ENCODE results near the gene JARID2. TPM values are rescaled to one million over a fixed set of nuclear protein-coding genes. Genes with fewer than 3 reads are reported as not detected.
A peak's percentile ranks its signal among the peaks of the same experiment; 100 is the strongest.

JARID2 gene
- total RNA-seq, 4 donors from 2014 or later, result 11.6 to 22.5 (median 16.4) TPM

- DNase-seq (no peak), ATAC-seq (peak in 1 of 2 donors; percentile 36)
- Histone ChIP-seq H3K36me3 (no peaks in the 10 kb centered on the region), H3K9me3 (no peaks in the 10 kb centered on the region), H3K27me3 (no peaks in the 10 kb centered on the region), H3K4me1 (peaks cover 79 to 85% of the 10 kb centered on the region in 2 donors), H3K27ac (peak overlapping the region; percentile 62 to 73 (median 67)), H3K4me3 (no peak overlapping the region)
- in situ Hi-C loops (cut with MboI; ENCODE audit: low sequenced_read_pairs in 4 of 4) (loop anchor here in 1 of 4 donors (25.0 kb wide), 1 partner anchor 102 kb away; no protein-coding TSS in a partner anchor), intact Hi-C loops (cut with DNase I; ENCODE audit: low total_unique reads) (loop anchor here (5.0 kb wide), 1 partner anchor 118 kb away; no protein-coding TSS in a partner anchor)
- TF ChIP-seq POLR2A (IDR thresholded peaks at IDR 0.05), result no peak
- TF ChIP-seq, protein P1, sequence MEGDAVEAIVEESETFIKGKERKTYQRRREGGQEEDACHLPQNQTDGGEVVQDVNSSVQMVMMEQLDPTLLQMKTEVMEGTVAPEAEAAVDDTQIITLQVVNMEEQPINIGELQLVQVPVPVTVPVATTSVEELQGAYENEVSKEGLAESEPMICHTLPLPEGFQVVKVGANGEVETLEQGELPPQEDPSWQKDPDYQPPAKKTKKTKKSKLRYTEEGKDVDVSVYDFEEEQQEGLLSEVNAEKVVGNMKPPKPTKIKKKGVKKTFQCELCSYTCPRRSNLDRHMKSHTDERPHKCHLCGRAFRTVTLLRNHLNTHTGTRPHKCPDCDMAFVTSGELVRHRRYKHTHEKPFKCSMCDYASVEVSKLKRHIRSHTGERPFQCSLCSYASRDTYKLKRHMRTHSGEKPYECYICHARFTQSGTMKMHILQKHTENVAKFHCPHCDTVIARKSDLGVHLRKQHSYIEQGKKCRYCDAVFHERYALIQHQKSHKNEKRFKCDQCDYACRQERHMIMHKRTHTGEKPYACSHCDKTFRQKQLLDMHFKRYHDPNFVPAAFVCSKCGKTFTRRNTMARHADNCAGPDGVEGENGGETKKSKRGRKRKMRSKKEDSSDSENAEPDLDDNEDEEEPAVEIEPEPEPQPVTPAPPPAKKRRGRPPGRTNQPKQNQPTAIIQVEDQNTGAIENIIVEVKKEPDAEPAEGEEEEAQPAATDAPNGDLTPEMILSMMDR (IDR thresholded peaks at IDR 0.05 in 4 of 5, conservative IDR thresholded peaks at IDR 0.05 in 1 of 5), result peak in 1 of 5 experiments; percentile 25
Observed at GRCh38 chr6:15364401-15365037, 118.7 kb downstream of the JARID2 start.

DNA sequence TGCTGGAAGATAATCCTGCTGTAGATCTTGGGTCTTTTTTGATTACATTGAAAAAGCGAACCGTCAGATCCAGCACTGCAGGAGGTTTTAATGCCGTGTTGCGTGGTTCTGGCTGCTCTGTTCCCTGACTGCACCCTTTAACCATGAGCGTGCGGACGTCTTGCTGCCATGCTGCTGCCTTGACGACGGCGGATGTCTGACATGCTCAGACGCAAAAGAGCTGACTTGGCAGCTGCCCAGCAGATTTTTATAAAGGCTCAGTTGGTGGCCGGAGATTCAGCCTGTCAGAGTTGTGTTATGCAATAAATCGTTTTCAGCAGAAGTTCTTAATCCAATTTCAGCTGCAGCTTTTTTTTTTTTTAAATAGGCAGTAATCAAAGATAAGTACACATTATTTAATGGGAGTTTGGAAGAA is 119.4 kb downstream of the JARID2 start:
- TF ChIP-seq, protein P1 (IDR thresholded peaks at IDR 0.05 in 4 of 5, conservative IDR thresholded peaks at IDR 0.05 in 1 of 5), result no peak
- no peak for TF ChIP-seq POLR2A (IDR thresholded peaks at IDR 0.05)
- peak overlapping the region; percentile 62 to 73 (median 67) for H3K27ac ChIP-seq
- peak; percentile 71 to 81 for DNase-seq
- no peaks in the 10 kb centered on the region for H3K9me3 ChIP-seq
- intact Hi-C loops (cut with DNase I; ENCODE audit: low total_unique reads) (no loop called here), in situ Hi-C loops (cut with MboI; ENCODE audit: low sequenced_read_pairs in 4 of 4) (loop anchor here in 1 of 4 donors (25.0 kb wide), 1 partner anchor 103 kb away; no protein-coding TSS in a partner anchor)
- H3K36me3 ChIP-seq, result no peaks in the 10 kb centered on the region
- no peaks in the 10 kb centered on the region for H3K27me3 ChIP-seq
- ATAC-seq, result peak; percentile 64 to 69
- H3K4me1 ChIP-seq, result peaks cover 80 to 86% of the 10 kb centered on the region in 2 donors
- peak overlapping the region in 3 of 4 donors; percentile 12 to 34 (median 17) for H3K4me3 ChIP-seq

GRCh38 chr6:15366003-15366535 is 120.2 kb downstream of the JARID2 start:
- no peak for ATAC-seq
- Histone ChIP-seq H3K9me3 (no peaks in the 10 kb centered on the region), H3K4me1 (peaks cover 83 to 85% of the 10 kb centered on the region in 2 donors), H3K4me3 (no peak overlapping the region), H3K27ac (peak overlapping the region in 3 of 4 donors; percentile 62 to 70 (median 64)), H3K27me3 (no peaks in the 10 kb centered on the region), H3K36me3 (no peaks in the 10 kb centered on the region)
- TF ChIP-seq, protein P1 (IDR thresholded peaks at IDR 0.05 in 4 of 5, conservative IDR thresholded peaks at IDR 0.05 in 1 of 5), result no peak
- TF ChIP-seq POLR2A (IDR thresholded peaks at IDR 0.05), result no peak
- no peak for DNase-seq
- intact Hi-C loops (cut with DNase I; ENCODE audit: low total_unique reads), result no loop called here
- in situ Hi-C loops (cut with MboI; ENCODE audit: low sequenced_read_pairs in 4 of 4), result loop anchor here in 1 of 4 donors (25.0 kb wide), 1 partner anchor 104 kb away; no protein-coding TSS in a partner anchor

GRCh38 chr6:15366879-15367278 is 121.0 kb downstream of the JARID2 start:
- no peak overlapping the region for H3K27ac ChIP-seq
- no peaks in the 10 kb centered on the region for H3K27me3 ChIP-seq
- H3K4me3 ChIP-seq, result no peak overlapping the region
- ATAC-seq (no peak), DNase-seq (no peak)
- intact Hi-C loops (cut with DNase I; ENCODE audit: low total_unique reads), result no loop called here
- H3K4me1 ChIP-seq, result peaks cover 87 to 90% of the 10 kb centered on the region in 2 donors
- H3K36me3 ChIP-seq, result no peaks in the 10 kb centered on the region
- TF ChIP-seq POLR2A (IDR thresholded peaks at IDR 0.05), result no peak
- TF ChIP-seq, protein P1 (IDR thresholded peaks at IDR 0.05 in 4 of 5, conservative IDR thresholded peaks at IDR 0.05 in 1 of 5), result no peak
- H3K9me3 ChIP-seq, result no peaks in the 10 kb centered on the region
- in situ Hi-C loops (cut with MboI; ENCODE audit: low sequenced_read_pairs in 4 of 4), result loop anchor here in 1 of 4 donors (25.0 kb wide), 1 partner anchor 105 kb away; no protein-coding TSS in a partner anchor

Data from gastrocnemius medialis (tissue), 4 donors.